Neuronal stem cell (in vitro differentiated cells): ENCODE data around the gene DNLZ.

Experiments used
- DNase-seq: peaks from one replicate; pipeline ENCODE4 v3.0.0-alpha.2; 2013; ENCODE audit warnings: low spot score
- H2AFZ ChIP-seq: one replicate; pipeline ENCODE4 v1.6.1; 2013; ENCODE audit warnings: mild to moderate bottlenecking, low read length, inconsistent platforms
- H2AK5ac ChIP-seq: 2 replicates; pipeline ENCODE4 v1.6.1; 2013; ENCODE audit warnings: low read depth, mild to moderate bottlenecking, inconsistent platforms, low read length, moderate library complexity, mixed read lengths
- H2BK120ac ChIP-seq: 2 replicates; pipeline ENCODE4 v1.6.1; 2013; ENCODE audit warnings: low read depth, mild to moderate bottlenecking, inconsistent platforms, low read length, moderate library complexity, mixed read lengths
- H2BK12ac ChIP-seq: one replicate; pipeline ENCODE4 v1.6.1; 2013; ENCODE audit warnings: low read length, inconsistent platforms
- H2BK15ac ChIP-seq: 2 replicates; pipeline ENCODE4 v1.6.1; 2013; ENCODE audit warnings: mild to moderate bottlenecking, low read length, inconsistent platforms, mixed read lengths
- H2BK5ac ChIP-seq: one replicate; pipeline ENCODE4 v1.6.1; 2013; ENCODE audit warnings: inconsistent platforms, mild to moderate bottlenecking, low read length, moderate library complexity
- H3K14ac ChIP-seq: one replicate; pipeline ENCODE4 v1.6.1; 2013; ENCODE audit warnings: low read length, inconsistent platforms
- H3K18ac ChIP-seq: 2 replicates; pipeline ENCODE4 v1.6.1; 2013; ENCODE audit warnings: low read length, inconsistent platforms
- H3K23ac ChIP-seq: 2 replicates; pipeline ENCODE4 v1.6.1; 2013; ENCODE audit warnings: low read depth, mild to moderate bottlenecking, mixed read lengths, low read length, inconsistent platforms; ENCODE audit not compliant: poor library complexity
- H3K27ac ChIP-seq: replicated peaks from 3 replicates; pipeline ENCODE4 v1.5.1; 2013; ENCODE audit warnings: low read length, inconsistent platforms
- H3K27me3 ChIP-seq, 3 experiments: 2 replicates each; pipeline ENCODE4 v1.6.1; 2013; ENCODE audit warnings: low read length in 3 of 3, mild to moderate bottlenecking in 2 of 3, inconsistent platforms in 1 of 3, low read depth in 1 of 3, mixed read lengths in 1 of 3, moderate library complexity in 1 of 3; ENCODE audit not compliant: control insufficient read depth in 3 of 3, insufficient read depth in 3 of 3
- H3K36me3 ChIP-seq, 2 donors: replicated peaks in 1 of 2; 2 replicates each; pipeline ENCODE4 v1.6.1; 2013; ENCODE audit warnings: low read length in 2 of 2; ENCODE audit not compliant: control insufficient read depth in 2 of 2, insufficient read depth in 2 of 2
- H3K4ac ChIP-seq: 2 replicates; pipeline ENCODE4 v1.6.1; 2013; ENCODE audit warnings: inconsistent platforms, mild to moderate bottlenecking, low read length, moderate library complexity
- H3K4me1 ChIP-seq, 2 donors: 1 replicate in 1 of 2; 2 replicates in 1 of 2; pipeline ENCODE4 v1.6.1; 2013; ENCODE audit warnings: low read length in 2 of 2, low read depth in 1 of 2; ENCODE audit not compliant: control insufficient read depth in 2 of 2, insufficient read depth in 1 of 2
- H3K4me2 ChIP-seq: one replicate; pipeline ENCODE4 v1.6.1; 2013; ENCODE audit warnings: mild to moderate bottlenecking, low read length, inconsistent platforms; ENCODE audit not compliant: insufficient read depth, poor library complexity, severe bottlenecking
- H3K4me3 ChIP-seq, 2 donors: 2 replicates each; pipeline ENCODE4 v1.5.1; 2013; ENCODE audit warnings: low read length in 2 of 2, mild to moderate bottlenecking in 2 of 2, inconsistent platforms in 1 of 2, moderate library complexity in 1 of 2
- H3K79me1 ChIP-seq: one replicate; pipeline ENCODE4 v1.6.1; 2013; ENCODE audit warnings: low read depth, mild to moderate bottlenecking, inconsistent platforms, low read length, moderate library complexity
- H3K9ac ChIP-seq: one replicate; pipeline ENCODE4 v1.6.1; 2013; ENCODE audit warnings: mild to moderate bottlenecking, low read depth, low read length, inconsistent platforms; ENCODE audit not compliant: poor library complexity
- H3K9me3 ChIP-seq, 2 donors: replicated peaks in 1 of 2; 2 replicates each; pipeline versions ENCODE3 to v1.6.1; 2013; ENCODE audit warnings: low read length in 2 of 2, mild to moderate bottlenecking in 2 of 2, inconsistent platforms in 1 of 2, low read depth in 1 of 2, mixed read lengths in 1 of 2, moderate library complexity in 1 of 2; ENCODE audit not compliant: control insufficient read depth in 2 of 2, insufficient read depth in 1 of 2
- H4K8ac ChIP-seq: one replicate; pipeline ENCODE4 v1.6.1; 2013; ENCODE audit warnings: low read depth, mild to moderate bottlenecking, inconsistent platforms, low read length, moderate library complexity
- H4K91ac ChIP-seq: one replicate; pipeline ENCODE4 v1.6.1; 2013; ENCODE audit warnings: low read length, low read depth, mild to moderate bottlenecking, inconsistent platforms; ENCODE audit not compliant: poor library complexity
- WGBS, 2 donors: extraction: QIAGEN DNeasy Blood & Tissue Kit; methylation state at CpG; one replicate each; pipeline ENCODE4 v1.1.7; 2013; ENCODE audit warnings: missing lambda C conversion rate in 2 of 2, mixed read lengths in 1 of 2; ENCODE audit not compliant: insufficient read length in 2 of 2, insufficient replicate concordance in 1 of 2; ENCODE audit errors: extremely low coverage in 2 of 2; 5-methylcytosine and 5-hydroxymethylcytosine counted together

The DNLZ gene

GRCh38 chr9:136371533-136371880, 8.0 kb upstream of the DNLZ start:
- no peak overlapping the region for H2BK15ac ChIP-seq
- H2AK5ac ChIP-seq, result peak overlapping the region; percentile 94
- no peak overlapping the region for H3K4ac ChIP-seq
- DNase-seq, result no peak
- no peak overlapping the region for H3K4me2 ChIP-seq
- no CpG with 5 or more reads among the region's 13 CpGs for WGBS, 2 donors
- H3K79me1 ChIP-seq, result peaks cover 2% of the 10 kb centered on the region
- H2BK120ac ChIP-seq, result no peak overlapping the region
- peaks cover 7 to 13% of the 10 kb centered on the region in 2 donors for H3K36me3 ChIP-seq
- H3K27ac ChIP-seq, result no peak overlapping the region
- H3K9ac ChIP-seq, result no peak overlapping the region
- no peak overlapping the region for H3K4me3 ChIP-seq
- H3K9me3 ChIP-seq, result no peaks in the 10 kb centered on the region
- H2BK5ac ChIP-seq, result no peak overlapping the region
- H4K8ac ChIP-seq, result no peak overlapping the region
- peak overlapping the region; percentile 12 for H3K23ac ChIP-seq
- no peaks in the 10 kb centered on the region for H3K27me3 ChIP-seq
- no peak overlapping the region for H3K14ac ChIP-seq
- no peak overlapping the region for H2AFZ ChIP-seq
- H3K4me1 ChIP-seq, result peaks cover 8 to 21% of the 10 kb centered on the region in 2 donors
- peak overlapping the region; percentile 85 for H4K91ac ChIP-seq
- H2BK12ac ChIP-seq, result no peak overlapping the region
- H3K18ac ChIP-seq, result no peak overlapping the region

- Histone ChIP-seq H3K79me1 (peaks cover 2% of the 10 kb centered on the region), H3K4me3 (no peak overlapping the region), H3K4me1 (peaks cover 8 to 21% of the 10 kb centered on the region in 2 donors)
Measured at GRCh38 chr9:136370687-136371532, 7.4 kb upstream of the DNLZ start.

GRCh38 chr9:136370037-136370436, 6.5 kb upstream of the DNLZ start:
- H2BK15ac ChIP-seq, result no peak overlapping the region
- H2BK120ac ChIP-seq, result no peak overlapping the region
- no peak overlapping the region for H2BK12ac ChIP-seq
- H4K91ac ChIP-seq, result no peak overlapping the region
- peaks cover 8 to 21% of the 10 kb centered on the region in 2 donors for H3K4me1 ChIP-seq
- H3K4ac ChIP-seq, result no peak overlapping the region
- peak overlapping the region; percentile 73 for H3K23ac ChIP-seq
- no peak overlapping the region for H2BK5ac ChIP-seq
- H3K4me3 ChIP-seq, result no peak overlapping the region
- peak overlapping the region; percentile 21 for H3K14ac ChIP-seq
- peak overlapping the region; percentile 43 for H4K8ac ChIP-seq
- peaks cover 2% of the 10 kb centered on the region for H3K79me1 ChIP-seq
- WGBS, 2 donors, result no CpG with 5 or more reads among the region's 19 CpGs
- no peaks in the 10 kb centered on the region for H3K9me3 ChIP-seq
- H3K27me3 ChIP-seq, result no peaks in the 10 kb centered on the region
- H3K36me3 ChIP-seq, result peaks cover 0 to under 1% of the 10 kb centered on the region in 2 donors
- no peak overlapping the region for H2AK5ac ChIP-seq
- H3K18ac ChIP-seq, result peak overlapping the region; percentile 48
- no peak overlapping the region for H3K4me2 ChIP-seq
- no peak overlapping the region for H2AFZ ChIP-seq
- no peak overlapping the region for H3K9ac ChIP-seq
- no peak for DNase-seq
- H3K27ac ChIP-seq, result no peak overlapping the region

More at GRCh38 chr9:136370687-136371532, 7.4 kb upstream of the DNLZ start:
- no peak for DNase-seq
- peak overlapping the region; percentile 49 for H2BK15ac ChIP-seq
- peak overlapping the region; percentile 71 for H3K14ac ChIP-seq
- H3K27me3 ChIP-seq, result no peaks in the 10 kb centered on the region
- H4K8ac ChIP-seq, result no peak overlapping the region
- H3K4me2 ChIP-seq, result no peak overlapping the region
- peak overlapping the region; percentile 60 for H3K9ac ChIP-seq
- WGBS, 2 donors, result no CpG with 5 or more reads among the region's 54 CpGs
- no peaks in the 10 kb centered on the region for H3K9me3 ChIP-seq
- peak overlapping the region; percentile 23 for H3K4ac ChIP-seq
- peak overlapping the region; percentile 58 for H2BK12ac ChIP-seq
- peaks cover 2 to 9% of the 10 kb centered on the region in 2 donors for H3K36me3 ChIP-seq
- no peak overlapping the region for H4K91ac ChIP-seq
- no peak overlapping the region for H3K27ac ChIP-seq
- H2AK5ac ChIP-seq, result no peak overlapping the region
- H2AFZ ChIP-seq, result no peak overlapping the region
- H3K23ac ChIP-seq, result peak overlapping the region; percentile 73
- no peak overlapping the region for H2BK120ac ChIP-seq
- peak overlapping the region; percentile 19 for H2BK5ac ChIP-seq
- H3K18ac ChIP-seq, result peak overlapping the region; percentile 48

- H4K8ac ChIP-seq, result no peak overlapping the region
- H3K27me3 ChIP-seq, result peaks cover 0 to 2% (median 0%) of the 10 kb centered on the region in 3 experiments
- no CpG with 5 or more reads among the region's 18 CpGs for WGBS, 2 donors
Measured at GRCh38 chr9:136368190-136368589, 4.6 kb upstream of the DNLZ start.

More at GRCh38 chr9:136368190-136368589, 4.6 kb upstream of the DNLZ start:
- peaks cover 0 to 3% of the 10 kb centered on the region in 2 donors for H3K36me3 ChIP-seq
- H3K27ac ChIP-seq, result no peak overlapping the region
- peak overlapping the region; percentile 50 for H3K9ac ChIP-seq
- no peak overlapping the region for H2AFZ ChIP-seq
- H3K23ac ChIP-seq, result peak overlapping the region; percentile 93
- H2AK5ac ChIP-seq, result peak overlapping the region; percentile 63
- H3K4me1 ChIP-seq, result peaks cover 11 to 18% of the 10 kb centered on the region in 2 donors
- no peak overlapping the region for H3K4me2 ChIP-seq
- peaks cover 6% of the 10 kb centered on the region for H3K79me1 ChIP-seq
- H3K14ac ChIP-seq, result no peak overlapping the region
- H3K9me3 ChIP-seq, result peaks cover 0 to 3% of the 10 kb centered on the region in 2 donors
- no peak overlapping the region for H2BK15ac ChIP-seq
- H4K91ac ChIP-seq, result no peak overlapping the region
- no peak for DNase-seq
- no peak overlapping the region for H3K4ac ChIP-seq
- H2BK5ac ChIP-seq, result no peak overlapping the region
- H2BK12ac ChIP-seq, result no peak overlapping the region
- H3K18ac ChIP-seq, result peak overlapping the region; percentile 71
- no peak overlapping the region for H2BK120ac ChIP-seq
- no peak overlapping the region for H3K4me3 ChIP-seq
